ENCODE data around the gene SS18L1.

Gene SS18L1

DNA sequence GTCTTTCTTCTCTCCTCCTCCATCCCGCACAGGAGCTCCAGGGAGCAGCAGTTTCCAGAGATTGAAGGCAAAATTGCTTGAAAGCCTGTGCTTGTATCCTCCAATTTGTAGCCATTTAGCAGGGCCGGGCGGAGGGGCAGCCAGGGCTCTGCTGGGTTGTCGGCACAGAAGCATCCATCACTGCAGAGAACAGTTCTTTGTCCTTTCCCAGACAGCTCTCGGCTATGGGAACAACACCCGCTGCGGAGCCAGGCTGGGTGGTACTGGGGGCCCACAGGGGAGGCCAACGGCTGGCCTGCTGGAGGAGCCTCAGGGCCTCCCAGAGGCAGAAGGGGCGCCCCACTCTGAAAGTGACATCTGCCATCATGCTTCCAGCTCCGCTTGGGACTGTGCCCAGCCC lies 68.7 kb downstream of the SS18L1 start:
- DNase-seq (ENCODE audit: low spot score): no peak

DNA sequence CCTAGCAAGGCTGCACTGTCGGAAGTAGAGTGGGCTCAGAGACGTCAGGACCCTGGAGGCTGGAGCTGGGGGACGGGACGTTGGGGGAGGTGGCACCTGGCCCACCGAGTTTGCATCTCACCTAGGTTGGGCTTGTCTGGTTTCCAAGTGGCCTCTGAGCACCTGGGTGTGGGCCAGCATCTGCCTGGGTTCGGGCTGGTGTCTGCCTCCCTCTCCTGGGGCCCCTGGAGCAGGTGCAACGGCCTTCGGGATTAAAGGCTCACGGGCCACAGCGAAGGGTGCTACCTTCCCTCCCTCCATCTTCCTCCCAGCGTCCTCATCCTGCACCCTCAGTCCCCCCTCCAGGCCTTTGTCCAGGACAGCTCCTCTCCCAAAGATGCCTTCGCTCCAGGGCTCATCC lies 70.5 kb downstream of the SS18L1 start:
- no peak for DNase-seq (ENCODE audit: low spot score)

DNA sequence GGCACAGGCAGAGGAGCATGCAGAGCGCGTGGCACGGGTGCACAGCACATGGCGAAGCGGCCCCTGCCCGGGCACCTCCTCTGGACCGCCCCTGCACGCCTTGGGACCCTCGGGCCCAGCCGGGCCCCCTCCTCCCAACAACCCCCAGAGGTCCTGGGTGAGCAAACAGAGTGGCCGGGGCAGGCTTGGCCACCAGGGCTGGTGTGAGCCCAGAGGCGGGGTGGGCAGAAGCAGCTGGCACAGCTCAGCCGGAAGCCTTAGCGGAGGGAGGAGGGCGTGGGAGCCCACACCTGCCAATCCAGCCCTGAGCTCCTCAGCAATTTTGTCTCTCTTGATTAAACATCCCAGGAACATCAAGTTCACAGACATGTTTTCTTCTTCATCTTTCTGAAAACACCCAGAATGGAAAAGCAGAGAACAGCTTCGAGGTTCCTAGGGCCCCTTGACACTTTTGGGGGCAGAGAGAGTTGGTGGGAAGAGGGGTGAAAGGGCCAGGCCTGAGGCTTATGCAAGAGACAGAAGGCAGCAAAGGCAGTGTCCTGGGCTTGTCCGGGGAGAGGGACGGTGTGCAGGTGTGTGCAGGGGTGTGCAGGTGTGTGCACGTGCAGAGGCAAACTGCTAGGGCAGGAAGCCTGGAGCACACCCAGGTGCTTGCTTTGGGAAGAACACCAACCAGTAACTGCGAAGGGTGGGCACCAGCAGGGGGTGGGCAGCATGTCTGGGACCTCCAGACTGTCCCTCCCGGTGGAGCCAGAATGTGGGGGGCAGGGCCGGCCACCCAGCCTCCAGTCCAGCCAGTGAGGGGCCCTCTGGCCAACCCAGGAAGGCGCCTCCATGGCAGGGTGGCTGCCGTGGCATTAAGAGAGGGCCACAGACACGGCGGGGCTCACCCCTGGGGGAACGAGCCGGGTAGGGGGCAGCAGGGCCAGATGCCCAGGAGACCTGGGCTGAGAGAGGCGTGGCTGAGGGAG lies 71.7 kb downstream of the SS18L1 start:
- no peak for DNase-seq (ENCODE audit: low spot score)

DNA sequence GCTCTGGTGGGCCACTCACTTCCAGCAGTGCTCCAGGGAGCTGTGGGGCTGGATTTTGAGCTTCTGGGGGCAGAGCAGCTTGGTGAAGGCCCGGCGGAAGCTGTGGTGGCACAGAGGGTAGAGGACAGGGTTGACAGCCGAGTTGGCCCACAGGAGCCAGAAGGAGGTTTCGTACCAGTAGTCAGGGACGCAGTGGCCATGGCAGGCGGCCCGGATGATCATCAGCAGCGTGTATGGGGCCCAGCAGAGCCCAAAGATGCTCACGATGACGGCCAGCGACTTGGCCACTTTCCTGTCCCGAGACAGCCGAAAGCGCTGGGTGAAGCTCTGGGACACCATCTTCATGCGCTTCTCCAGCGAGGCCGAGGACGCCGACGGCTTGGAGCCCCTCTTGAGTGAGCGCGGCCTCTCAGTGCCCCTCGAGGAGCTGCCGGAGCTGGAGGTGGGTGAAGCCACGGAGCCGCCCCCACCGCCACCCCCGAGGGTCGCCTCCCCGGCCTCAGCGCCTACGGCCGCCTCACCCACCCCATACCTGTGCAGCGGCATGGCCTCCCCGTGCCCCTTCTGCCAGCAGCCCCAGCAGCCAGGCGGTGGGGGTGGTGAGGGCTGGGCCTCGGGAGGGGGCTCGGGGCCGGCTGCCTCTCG lies 72.5 kb downstream of the SS18L1 start:
- no peak for DNase-seq (ENCODE audit: low spot score)

DNA sequence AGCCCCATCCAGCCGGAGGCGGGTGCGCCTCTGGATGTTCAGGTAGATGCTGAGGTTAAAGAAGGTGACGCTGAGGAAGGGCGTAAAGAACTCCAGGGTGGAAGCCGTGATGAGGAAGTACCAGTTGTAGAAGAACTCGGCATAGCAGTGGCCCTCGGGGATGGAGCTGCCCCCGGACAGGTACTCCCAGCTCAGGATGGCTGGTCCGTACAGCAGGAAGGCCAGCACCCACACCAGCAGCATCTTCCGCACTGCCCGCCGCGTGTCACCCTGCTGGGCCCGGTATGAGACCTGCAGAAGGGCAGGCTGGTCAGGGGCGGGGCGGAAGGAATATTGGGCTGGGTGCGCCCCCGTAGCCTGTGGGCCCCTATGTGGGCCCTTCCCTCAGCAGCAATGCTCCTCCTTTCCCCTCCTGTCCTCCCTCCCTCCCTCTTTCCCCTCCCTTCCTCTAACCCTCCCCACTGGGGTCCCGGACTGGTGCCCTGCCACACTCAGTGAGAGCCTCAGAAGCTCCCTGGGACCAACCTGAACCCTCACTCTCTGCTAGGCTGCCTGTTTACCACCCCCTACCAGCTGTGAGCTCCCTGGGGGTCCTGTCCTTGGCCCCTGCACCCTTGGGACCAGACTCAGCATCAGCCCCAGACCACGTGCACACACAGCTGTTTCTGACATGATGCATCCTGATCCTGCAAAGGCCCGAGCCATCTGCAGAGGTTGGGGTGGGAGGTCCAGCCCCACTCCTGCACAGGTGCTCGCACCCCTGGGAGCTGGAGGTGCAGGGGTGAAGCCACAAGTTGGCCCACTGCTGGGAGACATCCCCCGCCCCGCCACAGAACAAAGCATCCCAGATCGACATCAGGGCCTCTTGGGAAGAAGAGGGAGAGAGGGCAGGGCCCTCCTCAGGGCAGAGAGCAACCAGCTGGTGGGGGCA lies 73.3 kb downstream of the SS18L1 start:
- DNase-seq (ENCODE audit: low spot score): no peak

DNA sequence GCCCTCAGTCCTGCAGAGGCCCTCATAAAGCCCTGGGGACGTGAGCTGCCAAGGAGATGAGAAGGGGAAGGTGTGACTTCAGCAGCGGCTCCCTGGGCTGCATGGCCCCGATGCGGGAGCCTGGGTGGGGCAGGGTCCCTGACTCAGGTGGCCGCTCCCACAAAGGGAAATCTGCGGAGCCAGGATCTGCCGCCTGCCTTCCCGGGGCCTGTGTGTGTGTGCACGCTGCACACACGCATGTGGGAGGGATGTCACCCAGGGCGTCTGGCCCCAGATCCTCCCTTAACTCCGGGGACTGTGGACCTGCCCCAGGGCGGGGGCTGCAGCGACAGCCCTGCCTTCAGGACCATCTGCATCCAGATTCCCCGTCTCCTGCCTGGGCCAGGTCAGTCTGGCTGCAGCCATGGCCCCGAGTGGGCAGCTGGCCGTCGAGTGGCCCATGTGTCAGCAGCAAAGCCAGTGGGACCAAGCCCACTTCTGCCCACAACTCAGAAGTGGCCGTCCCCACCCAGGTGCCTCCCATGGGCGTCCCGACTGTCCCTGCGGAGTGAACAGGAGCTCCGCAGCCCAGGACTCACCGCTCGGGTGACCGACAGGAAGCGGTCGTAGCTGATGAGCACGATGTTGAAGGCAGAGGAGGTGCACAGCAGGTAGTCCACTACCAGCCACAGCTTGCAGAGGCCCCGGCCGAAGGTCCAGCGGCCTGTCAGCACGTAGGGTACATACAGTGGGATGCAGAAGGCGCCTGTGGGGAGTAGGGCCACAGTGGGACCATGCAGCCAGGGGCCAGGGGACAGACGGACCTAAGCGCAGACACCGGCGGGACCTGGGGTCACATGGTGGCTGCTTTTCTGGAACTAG lies 74.6 kb downstream of the SS18L1 start:
- no peak for DNase-seq (ENCODE audit: low spot score)

DNA sequence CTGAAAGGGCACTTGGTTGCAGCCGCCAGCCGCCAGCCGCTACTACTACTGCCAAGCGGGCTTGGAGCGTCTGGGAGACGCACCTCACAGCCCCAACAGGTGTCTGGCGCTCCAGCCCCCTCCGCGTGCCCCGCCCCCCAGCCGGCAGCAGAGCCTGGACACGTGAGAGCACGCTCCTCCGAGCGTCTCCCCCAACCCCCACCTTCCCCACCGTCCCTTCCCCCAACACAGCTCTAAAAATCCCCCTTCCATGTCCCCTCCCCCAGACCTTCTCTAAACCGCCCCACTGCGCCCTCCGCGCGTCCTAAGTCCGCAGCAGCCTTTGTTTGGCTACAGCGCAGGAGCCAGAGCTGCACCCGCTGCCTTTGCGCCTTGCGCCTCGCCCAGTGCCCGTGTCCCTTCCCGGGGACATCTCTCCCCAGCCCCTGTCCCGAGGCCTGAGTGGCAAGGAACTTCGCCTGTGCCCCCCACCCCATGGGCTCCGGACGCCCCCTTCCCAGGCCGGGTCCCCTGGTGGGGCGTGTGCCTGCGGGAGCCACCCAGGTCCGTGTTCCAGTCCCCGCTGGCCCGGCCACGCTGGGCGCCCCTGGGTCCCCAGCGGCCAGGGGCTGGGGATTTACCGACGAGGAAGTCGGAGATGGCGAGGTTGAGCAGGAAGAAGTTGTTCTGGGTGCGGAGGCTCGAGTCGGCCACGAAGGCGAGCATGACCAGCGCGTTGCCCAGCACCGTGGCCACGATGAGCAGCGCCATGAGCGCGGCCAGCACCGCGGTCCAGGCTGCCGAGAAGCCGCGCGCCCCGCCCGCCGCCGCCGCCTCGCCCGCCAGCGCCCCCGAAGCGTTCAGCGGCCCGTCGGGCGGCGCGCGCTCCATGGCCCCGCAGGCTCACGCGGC lies 75.8 kb downstream of the SS18L1 start:
- DNase-seq (ENCODE audit: low spot score): no peak

DNA sequence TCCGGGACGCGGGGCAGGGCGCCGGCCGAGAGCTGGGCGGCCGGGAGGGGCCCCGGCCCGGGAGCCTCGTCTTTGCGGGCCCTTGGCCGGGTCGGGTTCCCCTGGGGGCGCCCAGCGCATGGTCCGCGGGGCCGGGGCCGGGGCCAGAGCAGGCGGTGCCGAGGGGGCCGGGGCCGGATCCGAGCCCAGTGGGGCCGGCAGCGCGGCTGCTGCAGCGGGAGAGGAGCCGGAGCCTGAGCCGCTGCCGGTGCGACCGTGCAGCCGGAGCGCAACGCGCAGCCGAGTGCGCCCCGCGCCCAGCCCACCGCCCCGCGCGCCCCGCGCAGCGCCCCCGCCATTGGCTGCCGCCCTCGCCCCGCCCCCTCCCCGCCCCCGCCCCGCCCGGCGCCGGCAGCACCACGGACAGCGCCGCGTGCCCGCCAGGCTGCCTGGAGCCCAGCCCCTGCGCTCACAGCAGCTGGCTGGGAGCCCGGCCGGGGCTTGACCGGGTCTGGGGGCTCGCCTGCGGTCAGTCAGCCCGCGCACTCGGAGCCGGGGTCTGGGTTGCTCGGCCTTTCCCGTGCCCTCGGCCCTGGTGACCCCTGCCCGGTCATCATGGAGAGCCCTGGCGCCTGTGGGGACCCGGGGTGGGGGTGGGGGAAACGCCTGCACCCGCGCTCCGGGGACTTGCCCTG lies 76.6 kb downstream of the SS18L1 start, which contains the start of gene HRH3:
Gene HRH3 (minus strand): TSS at position 287 of the 674 bp plus-strand sequence. CDS start 308 bp downstream, outside the sequence.
- no peak for DNase-seq (ENCODE audit: low spot score)

DNA sequence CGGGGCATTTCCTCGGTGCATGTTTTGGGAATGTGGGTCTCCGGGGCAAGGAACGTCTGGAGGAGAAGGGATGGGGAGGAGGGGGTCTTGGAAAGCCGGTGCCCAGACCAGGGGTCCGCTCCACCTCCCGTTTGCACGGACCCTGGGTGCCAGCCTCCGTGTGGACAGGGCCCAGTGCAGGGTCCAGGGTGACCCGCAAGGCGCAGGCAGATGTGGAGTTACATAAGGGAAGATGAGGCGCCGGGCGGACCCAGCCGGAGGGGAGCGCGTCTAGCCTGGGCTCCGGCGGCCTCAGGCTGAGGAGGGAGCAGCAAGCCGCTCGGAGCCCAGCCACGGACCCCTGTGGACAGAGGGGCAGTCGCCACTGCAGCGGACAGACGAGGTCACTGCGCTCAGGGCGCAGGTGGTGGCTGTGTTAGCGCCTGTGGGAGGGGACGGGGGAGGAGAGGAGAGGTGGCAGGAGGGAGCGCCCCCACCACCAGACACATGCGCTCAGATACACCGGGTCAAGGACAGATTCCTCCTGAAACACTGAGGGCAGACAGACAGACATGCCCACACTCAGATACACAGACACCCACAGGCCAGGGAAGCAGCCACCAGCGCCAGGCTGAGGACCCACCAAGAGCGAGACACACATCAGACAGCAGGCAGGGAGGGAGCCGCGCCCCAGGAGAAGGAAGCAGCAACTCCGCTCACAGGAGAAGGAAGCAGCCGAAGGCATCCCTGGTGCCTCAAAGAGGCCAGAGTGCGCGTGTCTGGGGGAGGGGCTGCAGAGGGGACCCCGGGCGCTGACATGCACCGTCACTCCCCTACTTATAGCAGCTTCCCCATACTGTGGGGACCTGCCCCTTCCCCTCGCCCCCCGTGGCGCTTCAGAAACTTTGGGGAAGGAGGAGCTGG lies 77.3 kb downstream of the SS18L1 start:
- DNase-seq (ENCODE audit: low spot score): no peak

DNA sequence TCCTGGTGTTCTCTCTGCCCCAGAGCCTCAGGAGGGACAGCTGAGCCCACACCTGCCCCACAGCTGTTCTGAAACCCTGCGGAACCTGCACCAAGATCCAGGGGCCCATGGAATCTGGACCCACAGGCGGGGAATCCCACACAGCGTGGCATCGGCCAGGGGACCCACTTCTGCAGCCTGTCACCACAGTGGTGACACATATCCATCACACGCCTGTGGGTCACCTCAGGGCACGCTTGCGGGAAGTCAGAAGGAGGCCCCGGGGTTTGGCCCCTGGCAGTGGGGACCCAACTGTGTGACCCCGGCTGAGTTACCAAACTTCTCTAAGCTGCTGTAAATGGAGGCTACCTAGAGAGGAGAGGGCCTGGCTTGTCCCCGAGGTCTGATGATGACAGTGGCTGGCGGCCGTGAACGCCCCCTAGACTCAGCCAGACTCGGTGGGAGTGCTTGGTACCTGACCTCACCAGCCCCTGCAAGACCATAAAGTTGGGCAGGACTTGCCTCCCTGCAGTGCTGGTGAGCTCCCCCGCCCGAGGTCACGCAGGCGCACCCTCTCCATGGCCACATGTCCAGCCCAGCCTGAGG lies 78.8 kb downstream of the SS18L1 start:
- DNase-seq (ENCODE audit: low spot score): no peak

DNA sequence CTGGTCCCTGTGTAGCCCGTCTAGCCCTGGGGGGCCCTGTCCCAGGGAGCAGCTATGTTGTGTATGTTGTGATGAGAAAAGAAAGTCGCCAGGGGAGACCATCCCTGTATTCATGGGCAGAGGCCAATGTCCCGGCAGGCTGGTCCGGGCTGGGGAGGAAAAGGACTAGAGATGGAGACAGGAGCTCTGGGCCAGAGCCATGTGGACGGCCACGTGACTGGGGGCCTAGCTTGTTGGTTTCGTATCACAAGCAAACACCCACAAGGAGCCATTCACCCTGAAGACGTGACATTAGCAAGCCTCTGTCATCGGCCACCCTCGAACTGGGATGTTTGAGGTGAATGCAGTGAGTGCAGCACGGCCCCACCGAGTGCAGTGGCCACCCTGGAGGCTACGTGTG lies 79.4 kb downstream of the SS18L1 start:
- no peak for DNase-seq (ENCODE audit: low spot score)

DNA sequence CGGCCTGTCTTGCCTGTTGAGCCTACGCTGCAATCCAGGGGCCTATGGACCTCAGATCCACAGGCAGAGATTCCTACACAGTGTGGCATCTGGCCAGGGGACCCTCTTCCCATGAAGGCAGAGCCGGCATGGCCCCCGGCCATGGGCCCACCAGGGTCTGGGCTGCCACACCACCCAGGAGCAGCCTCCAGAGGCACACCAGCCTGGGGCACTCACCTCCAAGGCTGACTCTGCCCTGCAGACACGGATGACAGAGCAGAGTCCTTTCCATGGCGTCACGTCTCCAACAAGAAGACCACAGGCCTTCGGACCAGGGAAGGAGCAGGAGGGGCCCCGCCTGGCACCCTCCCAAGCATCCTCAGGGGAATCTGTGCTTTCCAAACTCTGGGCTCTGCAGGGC lies 80.0 kb downstream of the SS18L1 start:
- no peak for DNase-seq (ENCODE audit: low spot score)

DNA sequence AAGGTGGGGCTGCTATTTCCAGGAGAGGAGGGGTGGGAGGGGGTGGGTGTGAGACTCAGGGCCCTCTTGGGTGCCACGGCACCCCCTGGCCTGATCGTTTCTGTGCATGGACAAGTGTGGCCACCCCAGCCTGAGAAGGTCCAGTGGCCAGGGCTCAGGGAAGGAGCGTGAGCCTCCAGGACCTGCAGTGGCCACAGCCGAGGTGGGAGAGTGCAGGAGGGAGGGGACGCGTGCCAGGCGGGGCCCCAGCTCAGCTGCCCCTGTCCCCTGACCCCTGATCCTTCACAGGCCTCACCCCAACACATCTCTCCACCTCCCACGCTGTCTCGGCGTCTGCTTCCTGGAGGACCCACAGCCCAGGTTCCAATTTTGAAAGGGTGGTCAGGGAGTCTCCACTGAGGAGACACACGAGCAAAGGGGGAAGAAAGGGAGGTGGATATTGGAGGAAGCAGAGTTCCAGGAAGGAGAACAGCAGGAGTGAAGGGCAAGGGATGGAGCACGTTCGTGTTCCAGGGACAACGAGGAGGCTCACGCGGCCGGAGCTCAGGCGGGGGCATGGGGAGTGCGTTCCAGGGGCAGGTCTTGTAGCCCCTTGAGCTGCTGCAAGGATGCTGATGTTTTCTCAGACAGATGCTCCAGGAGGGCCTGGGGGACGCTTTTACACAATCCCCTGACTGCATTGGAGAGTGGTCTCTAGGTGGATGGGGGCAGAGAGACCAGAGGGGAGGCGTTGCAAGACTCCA lies 80.7 kb downstream of the SS18L1 start:
- DNase-seq (ENCODE audit: low spot score): no peak

DNA sequence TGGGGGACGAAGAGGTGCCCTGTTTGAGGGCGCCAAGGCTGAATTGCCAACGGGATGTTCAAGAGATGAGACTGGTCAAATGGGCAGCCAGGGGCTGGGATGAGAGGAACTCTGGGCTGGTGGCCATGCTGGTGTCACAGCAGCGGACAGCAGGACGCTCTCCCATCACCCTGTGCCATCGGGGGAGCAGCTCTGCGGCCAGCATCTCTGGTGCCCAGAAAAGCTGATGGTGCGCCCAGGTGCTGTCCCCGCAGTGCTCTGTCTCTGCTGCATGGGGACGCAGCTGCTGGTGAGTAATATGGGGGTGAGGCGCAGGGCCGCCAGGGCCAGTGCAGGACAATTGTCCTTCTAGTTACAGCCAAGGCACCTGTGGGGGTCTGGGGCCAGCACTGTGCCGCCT lies 81.5 kb downstream of the SS18L1 start:
- no peak for DNase-seq (ENCODE audit: low spot score)

DNA sequence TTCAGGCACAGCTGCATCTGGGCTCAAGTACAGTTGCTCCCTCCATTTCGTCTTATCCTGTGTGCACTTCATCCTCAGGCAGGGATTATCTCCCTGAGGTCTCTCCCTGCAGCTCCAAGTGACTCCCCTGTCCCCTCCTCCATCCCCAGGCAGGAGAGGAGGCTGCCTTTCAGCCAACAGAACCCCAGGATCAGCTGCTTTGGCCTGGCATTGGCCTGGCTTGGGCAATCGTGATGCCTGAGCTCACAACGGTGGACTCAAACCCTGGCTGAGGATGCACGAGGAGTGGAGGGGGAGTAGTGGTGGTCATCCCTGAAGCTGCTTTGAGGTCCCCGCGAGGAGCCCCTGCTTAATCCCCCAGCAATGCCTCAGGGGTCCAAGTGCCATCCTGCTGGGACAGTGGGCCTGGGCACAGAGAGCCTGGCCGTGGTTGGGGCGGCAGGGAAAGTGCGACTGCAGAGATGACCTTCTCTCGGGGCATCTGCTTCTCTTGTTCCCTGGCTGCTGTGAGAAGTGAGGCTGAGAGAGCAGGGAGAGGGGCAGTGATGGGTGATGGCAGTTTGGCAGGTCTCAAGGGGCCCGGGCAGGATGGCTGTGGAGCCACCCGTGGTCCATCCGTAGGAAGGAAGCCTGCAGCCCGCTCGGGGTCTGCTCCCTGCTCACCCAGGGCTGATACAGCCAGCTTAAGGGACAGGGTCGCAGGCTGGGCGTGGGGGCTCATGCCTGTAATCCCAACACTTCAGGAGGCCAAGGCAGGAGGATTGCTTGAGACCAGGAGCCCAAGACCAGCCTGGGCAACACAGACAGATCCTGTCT lies 82.5 kb downstream of the SS18L1 start:
- no peak for DNase-seq (ENCODE audit: low spot score)

Data from globus pallidus (tissue), 1 donor.